H9 (cell line): ENCODE data around the gene NMRK1. TPM values are rescaled to one million over a fixed set of nuclear protein-coding genes. Genes with fewer than 3 reads are reported as not detected.

Experiments used
- DNase-seq: peaks from one replicate; pipeline ENCODE4 v3.0.0-alpha.2; 2017
- H2AFZ ChIP-seq: one replicate; pipeline ENCODE4 v1.6.1; 2013; ENCODE audit warnings: mild to moderate bottlenecking, low read length, control low read depth, moderate library complexity
- H2AK5ac ChIP-seq: 2 replicates; pipeline ENCODE4 v1.6.1; 2013; ENCODE audit warnings: low read length, control low read depth, mixed read lengths; ENCODE audit not compliant: insufficient read length
- H2BK120ac ChIP-seq: one replicate; pipeline ENCODE4 v1.6.1; 2013; ENCODE audit warnings: low read depth, mild to moderate bottlenecking, low read length, control low read depth, inconsistent platforms; ENCODE audit not compliant: poor library complexity, severe bottlenecking
- H2BK12ac ChIP-seq: 2 replicates; pipeline ENCODE4 v1.6.1; 2013; ENCODE audit warnings: low read length, control low read depth, mixed read lengths, low read depth; ENCODE audit not compliant: insufficient read length
- H2BK15ac ChIP-seq: 2 replicates; pipeline ENCODE4 v1.6.1; 2013; ENCODE audit warnings: low read depth, low read length, control low read depth
- H2BK20ac ChIP-seq: one replicate; pipeline ENCODE4 v1.6.1; 2013; ENCODE audit warnings: low read depth, mild to moderate bottlenecking, low read length, control low read depth, inconsistent platforms; ENCODE audit not compliant: poor library complexity, severe bottlenecking
- H2BK5ac ChIP-seq: 2 replicates; pipeline ENCODE4 v1.6.1; 2013; ENCODE audit warnings: low read length, control low read depth, mixed read lengths; ENCODE audit not compliant: insufficient read length
- H3K14ac ChIP-seq: 2 replicates; pipeline ENCODE4 v1.6.1; 2013; ENCODE audit warnings: low read length, control low read depth; ENCODE audit not compliant: insufficient read depth
- H3K18ac ChIP-seq: 2 replicates; pipeline ENCODE4 v1.6.1; 2013; ENCODE audit warnings: low read depth, mild to moderate bottlenecking, mixed read lengths, low read length, control low read depth; ENCODE audit not compliant: insufficient read length
- H3K23ac ChIP-seq: 2 replicates; pipeline ENCODE4 v1.6.1; 2013; ENCODE audit warnings: low read length, control low read depth, mixed read lengths, low read depth; ENCODE audit not compliant: insufficient read length
- H3K23me2 ChIP-seq: 2 replicates; pipeline ENCODE4 v1.6.1; 2013; ENCODE audit warnings: low read depth, mild to moderate bottlenecking, mixed read lengths, low read length, control low read depth; ENCODE audit not compliant: insufficient read length, poor library complexity, severe bottlenecking
- H3K27ac ChIP-seq: 2 replicates; pipeline ENCODE4 v1.5.1; 2013; ENCODE audit warnings: low read length, control low read depth, mixed read lengths, low read depth; ENCODE audit not compliant: insufficient read length
- H3K27me3 ChIP-seq: 2 replicates; pipeline ENCODE4 v1.6.1; 2013; ENCODE audit warnings: low read length, control low read depth, inconsistent platforms; ENCODE audit not compliant: insufficient read depth
- H3K4ac ChIP-seq: 2 replicates; pipeline ENCODE4 v1.6.1; 2013; ENCODE audit warnings: low read depth, mild to moderate bottlenecking, control low read depth, inconsistent platforms, low read length, moderate library complexity
- H3K4me1 ChIP-seq: 2 replicates; pipeline ENCODE4 v1.6.1; 2013; ENCODE audit warnings: low read length, control low read depth, inconsistent platforms; ENCODE audit not compliant: insufficient read depth
- H3K4me2 ChIP-seq: 2 replicates; pipeline ENCODE4 v1.6.1; 2013; ENCODE audit warnings: low read length, control low read depth, mixed read lengths; ENCODE audit not compliant: insufficient read length, insufficient read depth
- H3K56ac ChIP-seq: 2 replicates; pipeline ENCODE4 v1.6.1; 2013; ENCODE audit warnings: low read depth, mild to moderate bottlenecking, mixed read lengths, low read length, control low read depth; ENCODE audit not compliant: insufficient read length
- H3K79me1 ChIP-seq: 2 replicates; pipeline ENCODE4 v1.6.1; 2013; ENCODE audit warnings: low read depth, mild to moderate bottlenecking, moderate library complexity, low read length, control low read depth, inconsistent platforms; ENCODE audit not compliant: insufficient read depth, poor library complexity, severe bottlenecking
- H3K79me2 ChIP-seq: 2 replicates; pipeline ENCODE4 v1.6.1; 2013; ENCODE audit warnings: low read length, control low read depth, inconsistent platforms; ENCODE audit not compliant: insufficient read depth
- H3K9ac ChIP-seq: 2 replicates; pipeline ENCODE4 v1.6.1; 2013; ENCODE audit warnings: low read length, control low read depth, mixed read lengths; ENCODE audit not compliant: insufficient read length; ENCODE audit errors: extremely low read depth
- H3K9me3 ChIP-seq: one replicate; pipeline ENCODE4 v1.6.1; 2013; ENCODE audit warnings: low read depth, low read length, inconsistent platforms; ENCODE audit not compliant: control insufficient read depth
- H3T11ph ChIP-seq: one replicate; pipeline ENCODE4 v1.6.1; 2013; ENCODE audit warnings: mild to moderate bottlenecking, low read length, control low read depth, inconsistent platforms
- H4K20me1 ChIP-seq: one replicate; pipeline ENCODE4 v1.6.1; 2013; ENCODE audit not compliant: control insufficient read depth, insufficient read length, insufficient read depth
- H4K5ac ChIP-seq: 2 replicates; pipeline ENCODE4 v1.6.1; 2013; ENCODE audit warnings: low read depth, mild to moderate bottlenecking, mixed read lengths, low read length, control low read depth; ENCODE audit not compliant: insufficient read length
- H4K8ac ChIP-seq: replicated peaks from 2 replicates; pipeline ENCODE4 v1.6.1; 2013; ENCODE audit warnings: low read length, control low read depth, mixed read lengths, low read depth; ENCODE audit not compliant: insufficient read length
- H4K91ac ChIP-seq: 2 replicates; pipeline ENCODE4 v1.6.1; 2013; ENCODE audit warnings: low read depth, mild to moderate bottlenecking, moderate library complexity, mixed read lengths, low read length, control low read depth; ENCODE audit not compliant: insufficient read length
- H3K27ac Mint-ChIP-seq, 3 experiments: 2 replicates in 2 of 3; 3 replicates in 1 of 3; pipeline ENCODE4 v1.8.0; 2020 to 2021; ENCODE audit warnings: mixed read lengths in 3 of 3, mild to moderate bottlenecking in 1 of 3, moderate library complexity in 1 of 3
- H3K27me3 Mint-ChIP-seq: 2 replicates; pipeline ENCODE4 v1.8.0; 2021; ENCODE audit warnings: low read depth, mild to moderate bottlenecking, moderate library complexity, mixed read lengths
- H3K36me3 Mint-ChIP-seq, 3 experiments: 2 replicates in 2 of 3; 3 replicates in 1 of 3; pipeline ENCODE4 v1.8.0; 2020 to 2021; ENCODE audit warnings: low read depth in 3 of 3, mixed read lengths in 3 of 3; ENCODE audit not compliant: insufficient read depth in 1 of 3
- H3K4me1 Mint-ChIP-seq, 2 experiments: 2 replicates each; pipeline ENCODE4 v1.8.0; 2020; ENCODE audit warnings: mixed read lengths in 2 of 2
- H3K4me3 Mint-ChIP-seq, 2 experiments: 2 replicates in 1 of 2; 3 replicates in 1 of 2; pipeline ENCODE4 v1.8.0; 2020 to 2021; ENCODE audit warnings: mild to moderate bottlenecking in 2 of 2, mixed read lengths in 2 of 2, moderate library complexity in 1 of 2
- H3K9me3 Mint-ChIP-seq, 2 experiments: 2 replicates in 1 of 2; 3 replicates in 1 of 2; pipeline ENCODE4 v1.8.0; 2020; ENCODE audit warnings: mild to moderate bottlenecking in 2 of 2, mixed read lengths in 2 of 2, moderate library complexity in 1 of 2
- WGBS: extraction: QIAGEN DNeasy Blood & Tissue Kit; methylation state at CpG from one replicate; pipeline ENCODE4 v1.1.7; 2013; ENCODE audit warnings: missing lambda C conversion rate, low lambda C conversion rate, mixed read lengths; ENCODE audit not compliant: insufficient read length; ENCODE audit errors: extremely low coverage; 5-methylcytosine and 5-hydroxymethylcytosine counted together
- total RNA-seq: library from RNA; stranded (reverse); gene quantifications from 2 replicates; pipeline ENCODE4 v1.2.1, GENCODE V29; 2021
- TF ChIP-seq, protein P1 (sequence below): fragments of 200-600 bp; sonication (generic); conservative IDR thresholded peaks from 3 replicates; pipeline ENCODE4 v1.8.0; 2021; ENCODE audit warnings: antibody characterized with exemption, mild to moderate bottlenecking

NMRK1 gene
- total RNA-seq, 1 experiment from 2014 or later: 3.0 TPM

DNA sequence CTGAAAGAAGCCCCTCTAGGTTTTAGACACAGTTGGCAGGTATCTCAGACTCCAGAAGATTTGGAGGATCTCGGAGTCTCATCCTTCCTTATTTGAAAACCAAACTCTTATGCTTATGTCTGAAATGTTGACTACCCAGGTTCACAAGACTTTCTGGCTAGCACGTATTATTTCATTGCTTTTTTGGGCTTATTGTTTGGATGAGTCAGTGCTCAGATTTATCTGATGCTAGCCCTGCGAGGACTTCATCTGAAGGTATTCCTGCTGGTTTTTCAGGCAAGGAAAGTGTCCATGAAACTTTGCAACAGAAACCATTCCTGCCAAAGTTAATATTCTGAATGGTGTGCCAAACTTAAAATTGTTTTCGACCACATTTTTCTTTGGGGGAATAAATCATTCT is 8.8 kb upstream of the NMRK1 start:
- Histone ChIP-seq H3K9ac (no peak overlapping the region), H2BK120ac (no peak overlapping the region), H3K14ac (no peak overlapping the region), H4K91ac (no peak overlapping the region), H3K23ac (no peak overlapping the region), H3K4me2 (no peak overlapping the region), H3K79me1 (no peaks in the 10 kb centered on the region), H3K18ac (no peak overlapping the region), H3K9me3 (no peaks in the 10 kb centered on the region), H3K23me2 (no peaks in the 10 kb centered on the region), H3K4ac (no peak overlapping the region), H4K8ac (no peak overlapping the region), H3K56ac (no peak overlapping the region), H4K5ac (no peak overlapping the region), H2AK5ac (no peak overlapping the region), H3K27me3 (no peaks in the 10 kb centered on the region), H3K4me1 (no peaks in the 10 kb centered on the region; the same call in 1 of the 2 replicates), H2BK5ac (no peak overlapping the region), H2BK15ac (no peak overlapping the region), H3K27ac (no peak overlapping the region), H3T11ph (no peak overlapping the region), H2BK12ac (no peak overlapping the region), H3K79me2 (no peaks in the 10 kb centered on the region), H2AFZ (no peak overlapping the region), H4K20me1 (no peaks in the 10 kb centered on the region), H2BK20ac (no peak overlapping the region)
- peaks cover 17% of the 10 kb centered on the region in 2 experiments for H3K4me1 Mint-ChIP-seq
- H3K36me3 Mint-ChIP-seq: no peaks in the 10 kb centered on the region
- DNase-seq: no peak
- peak overlapping the region in 1 of 3 experiments; percentile 57; a peak in 1 of 7 replicates for H3K27ac Mint-ChIP-seq
- no peaks in the 10 kb centered on the region for H3K9me3 Mint-ChIP-seq
- TF ChIP-seq, protein P1, sequence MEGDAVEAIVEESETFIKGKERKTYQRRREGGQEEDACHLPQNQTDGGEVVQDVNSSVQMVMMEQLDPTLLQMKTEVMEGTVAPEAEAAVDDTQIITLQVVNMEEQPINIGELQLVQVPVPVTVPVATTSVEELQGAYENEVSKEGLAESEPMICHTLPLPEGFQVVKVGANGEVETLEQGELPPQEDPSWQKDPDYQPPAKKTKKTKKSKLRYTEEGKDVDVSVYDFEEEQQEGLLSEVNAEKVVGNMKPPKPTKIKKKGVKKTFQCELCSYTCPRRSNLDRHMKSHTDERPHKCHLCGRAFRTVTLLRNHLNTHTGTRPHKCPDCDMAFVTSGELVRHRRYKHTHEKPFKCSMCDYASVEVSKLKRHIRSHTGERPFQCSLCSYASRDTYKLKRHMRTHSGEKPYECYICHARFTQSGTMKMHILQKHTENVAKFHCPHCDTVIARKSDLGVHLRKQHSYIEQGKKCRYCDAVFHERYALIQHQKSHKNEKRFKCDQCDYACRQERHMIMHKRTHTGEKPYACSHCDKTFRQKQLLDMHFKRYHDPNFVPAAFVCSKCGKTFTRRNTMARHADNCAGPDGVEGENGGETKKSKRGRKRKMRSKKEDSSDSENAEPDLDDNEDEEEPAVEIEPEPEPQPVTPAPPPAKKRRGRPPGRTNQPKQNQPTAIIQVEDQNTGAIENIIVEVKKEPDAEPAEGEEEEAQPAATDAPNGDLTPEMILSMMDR: no peak
- no peaks in the 10 kb centered on the region for H3K27me3 Mint-ChIP-seq
- WGBS: no CpG with 5 or more reads among the region's 4 CpGs
- no peak overlapping the region for H3K4me3 Mint-ChIP-seq
